ENCODE measurements around the gene RAD51B.

Gene RAD51B

DNA sequence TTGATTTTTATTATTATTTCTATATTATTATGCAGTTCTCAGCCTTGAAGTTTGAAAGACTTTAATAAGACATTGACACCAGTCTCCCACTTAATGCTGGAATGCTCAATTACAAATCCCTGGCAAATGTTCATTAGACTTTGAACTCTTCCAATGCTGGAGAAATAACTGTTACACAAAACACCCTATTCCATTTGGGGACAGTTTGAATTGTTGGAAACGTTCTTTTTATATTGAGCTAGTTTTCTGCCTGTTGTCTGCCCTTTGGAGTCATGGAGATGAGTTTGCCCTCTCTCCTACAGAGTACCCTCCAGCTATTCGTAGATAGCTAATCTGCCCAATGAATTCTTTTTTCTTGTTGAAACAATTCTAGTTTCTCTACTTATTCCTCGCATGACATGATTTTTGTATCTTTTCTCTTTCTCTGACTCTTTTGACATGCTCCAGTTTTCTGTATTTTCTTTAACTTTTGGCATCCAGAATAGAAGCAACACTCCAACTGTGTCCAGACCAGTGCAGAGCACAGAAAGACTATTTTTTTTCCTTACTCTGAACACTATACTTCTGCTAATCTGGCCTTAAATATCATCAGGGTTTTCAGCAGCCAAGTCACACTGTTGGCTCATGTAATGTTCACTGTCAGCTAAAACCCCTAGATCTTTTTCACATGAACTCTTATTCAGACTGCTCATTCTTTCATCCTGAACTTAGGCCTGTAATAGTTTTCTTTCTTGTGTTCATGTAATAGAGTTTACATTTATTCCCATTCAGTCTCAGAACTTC, 379.3 kb downstream of the RAD51B start:
- Histone ChIP-seq H3K4me1 (ENCODE audit: control insufficient read depth, low read depth, low read length) (peaks cover 34% of the 10 kb centered on the region), H3K4me3 (ENCODE audit: low read length) (no peak overlapping the region), H3K9ac (ENCODE audit: low read length) (no peak overlapping the region), H3K27me3 (ENCODE audit: control insufficient read depth, insufficient read depth, low read length) (no peaks in the 10 kb centered on the region), H3K9me3 (ENCODE audit: control insufficient read depth, low read depth, low read length) (no peaks in the 10 kb centered on the region), H3K36me3 (ENCODE audit: control insufficient read depth, low read depth, low read length) (no peaks in the 10 kb centered on the region), H3K27ac (ENCODE audit: low read length) (no peak overlapping the region)

DNA sequence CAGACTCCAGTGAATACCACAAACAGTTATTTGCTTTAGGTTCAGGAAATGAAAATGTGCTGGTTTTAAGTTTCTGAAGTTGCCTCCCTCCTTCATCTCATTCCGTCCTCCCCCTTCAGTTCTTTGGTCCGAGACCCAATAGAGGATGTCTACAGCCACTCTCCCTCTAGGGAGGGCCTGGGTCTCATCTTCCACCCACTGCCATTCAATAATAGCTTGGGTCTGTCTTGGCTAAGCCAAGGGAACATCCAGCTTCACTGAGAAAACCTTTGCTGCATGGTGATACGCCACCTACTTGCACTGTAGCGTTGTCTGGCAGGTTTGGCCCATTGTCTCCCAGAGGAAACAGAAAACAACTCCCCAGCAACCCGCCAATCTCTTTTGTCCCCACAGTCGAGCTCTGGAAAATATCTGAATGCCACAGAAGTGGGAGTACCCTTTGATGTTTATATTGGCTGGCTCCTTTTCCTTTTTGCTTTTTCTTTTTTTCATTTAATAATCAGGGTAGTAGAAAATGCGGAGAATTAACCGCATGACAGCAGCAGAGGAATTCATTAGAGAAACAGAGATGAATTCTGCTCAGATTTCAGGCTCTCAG, 380.1 kb downstream of the RAD51B start:
- Histone ChIP-seq H3K9ac (ENCODE audit: low read length) (no peak overlapping the region), H3K9me3 (ENCODE audit: control insufficient read depth, low read depth, low read length) (no peaks in the 10 kb centered on the region), H3K4me3 (ENCODE audit: low read length) (no peak overlapping the region), H3K4me1 (ENCODE audit: control insufficient read depth, low read depth, low read length) (peaks cover 34% of the 10 kb centered on the region), H3K27ac (ENCODE audit: low read length) (peak overlapping the region; percentile 4), H3K27me3 (ENCODE audit: control insufficient read depth, insufficient read depth, low read length) (no peaks in the 10 kb centered on the region), H3K36me3 (ENCODE audit: control insufficient read depth, low read depth, low read length) (no peaks in the 10 kb centered on the region)

DNA sequence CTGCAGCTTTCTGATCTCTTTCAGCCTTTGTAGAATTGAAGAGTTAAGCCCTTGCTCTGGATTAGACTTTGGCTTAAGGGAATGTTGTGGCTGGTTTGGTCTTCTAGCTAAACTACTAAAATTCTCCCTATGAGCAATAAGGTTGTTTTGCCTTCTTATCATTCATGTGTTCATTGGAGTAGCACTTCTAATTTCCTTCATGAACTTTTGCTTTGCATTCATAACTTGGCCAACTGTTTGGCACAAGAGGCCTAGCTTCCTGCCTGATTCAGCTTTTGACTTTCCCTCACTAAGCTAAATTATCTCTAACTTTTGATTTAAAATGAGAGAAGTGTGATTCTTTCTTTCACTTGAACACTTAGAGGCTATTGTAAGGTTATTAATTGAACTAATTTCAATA, 384.3 kb downstream of the RAD51B start:
- Histone ChIP-seq H3K9ac (ENCODE audit: low read length) (no peak overlapping the region), H3K36me3 (ENCODE audit: control insufficient read depth, low read depth, low read length) (no peaks in the 10 kb centered on the region), H3K4me3 (ENCODE audit: low read length) (no peak overlapping the region), H3K4me1 (ENCODE audit: control insufficient read depth, low read depth, low read length) (peaks cover 23% of the 10 kb centered on the region), H3K27ac (ENCODE audit: low read length) (no peak overlapping the region), H3K9me3 (ENCODE audit: control insufficient read depth, low read depth, low read length) (no peaks in the 10 kb centered on the region), H3K27me3 (ENCODE audit: control insufficient read depth, insufficient read depth, low read length) (no peaks in the 10 kb centered on the region)

DNA sequence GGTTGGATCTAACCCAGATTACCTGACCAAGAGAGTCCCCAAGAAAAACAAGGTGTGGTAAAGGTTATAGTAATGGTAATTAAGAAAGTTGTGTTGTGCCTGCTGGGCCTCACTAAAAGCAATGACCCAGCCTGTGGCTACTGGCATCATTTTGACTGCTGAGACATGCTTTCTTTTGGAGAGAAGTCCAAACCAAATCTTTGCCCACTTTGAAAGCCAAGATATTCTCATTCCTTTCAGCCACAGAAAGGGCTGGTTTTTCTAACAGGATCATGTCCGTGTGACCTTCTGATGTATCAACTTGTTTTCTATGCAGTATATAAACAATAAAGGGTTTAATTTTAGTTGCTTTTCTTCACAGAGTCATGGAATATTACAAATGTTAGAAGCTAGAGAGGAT, 388.6 kb downstream of the RAD51B start:
- Histone ChIP-seq H3K4me1 (ENCODE audit: control insufficient read depth, low read depth, low read length) (peaks cover 7% of the 10 kb centered on the region), H3K9me3 (ENCODE audit: control insufficient read depth, low read depth, low read length) (no peaks in the 10 kb centered on the region), H3K9ac (ENCODE audit: low read length) (no peak overlapping the region), H3K36me3 (ENCODE audit: control insufficient read depth, low read depth, low read length) (no peaks in the 10 kb centered on the region), H3K27me3 (ENCODE audit: control insufficient read depth, insufficient read depth, low read length) (no peaks in the 10 kb centered on the region), H3K27ac (ENCODE audit: low read length) (no peak overlapping the region), H3K4me3 (ENCODE audit: low read length) (no peak overlapping the region)

DNA sequence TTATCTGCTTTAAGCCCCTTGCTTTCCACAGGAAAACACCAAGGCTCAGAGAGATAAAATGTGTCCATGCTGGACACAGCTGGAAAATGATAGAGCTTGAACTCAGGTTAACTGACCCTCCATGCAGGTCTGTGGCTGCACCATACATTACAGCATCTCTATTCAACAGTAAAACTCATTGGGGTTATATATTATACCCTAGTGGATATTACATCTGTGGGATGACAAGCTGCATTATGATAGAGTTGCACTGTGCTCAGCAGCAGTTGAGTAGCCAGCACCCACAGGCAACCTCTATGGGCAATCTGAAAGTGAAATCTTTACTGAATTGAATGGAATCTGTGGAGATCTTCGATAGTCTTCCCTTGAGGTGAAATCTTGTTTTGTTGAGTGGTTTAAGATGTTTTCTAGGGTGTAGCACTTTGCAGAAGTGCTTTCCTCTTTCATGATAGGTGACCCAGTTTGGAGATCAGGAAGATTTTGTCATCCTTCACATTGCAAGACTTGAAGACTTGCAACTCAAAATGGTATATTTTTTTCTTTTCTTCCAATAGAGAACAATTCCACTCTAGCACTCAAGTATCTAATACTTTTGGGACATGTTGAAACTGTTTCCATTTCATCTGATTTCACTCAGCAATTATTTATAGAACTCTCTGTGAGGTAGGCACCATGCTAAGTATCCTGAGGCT, 389.2 kb downstream of the RAD51B start:
- H3K4me1 ChIP-seq (ENCODE audit: control insufficient read depth, low read depth, low read length) = peaks cover 7% of the 10 kb centered on the region
- no peaks in the 10 kb centered on the region for H3K36me3 ChIP-seq (ENCODE audit: control insufficient read depth, low read depth, low read length)
- H3K27ac ChIP-seq (ENCODE audit: low read length) = no peak overlapping the region
- no peak overlapping the region for H3K9ac ChIP-seq (ENCODE audit: low read length)
- no peak overlapping the region for H3K4me3 ChIP-seq (ENCODE audit: low read length)
- no peaks in the 10 kb centered on the region for H3K27me3 ChIP-seq (ENCODE audit: control insufficient read depth, insufficient read depth, low read length)
- no peaks in the 10 kb centered on the region for H3K9me3 ChIP-seq (ENCODE audit: control insufficient read depth, low read depth, low read length)

DNA sequence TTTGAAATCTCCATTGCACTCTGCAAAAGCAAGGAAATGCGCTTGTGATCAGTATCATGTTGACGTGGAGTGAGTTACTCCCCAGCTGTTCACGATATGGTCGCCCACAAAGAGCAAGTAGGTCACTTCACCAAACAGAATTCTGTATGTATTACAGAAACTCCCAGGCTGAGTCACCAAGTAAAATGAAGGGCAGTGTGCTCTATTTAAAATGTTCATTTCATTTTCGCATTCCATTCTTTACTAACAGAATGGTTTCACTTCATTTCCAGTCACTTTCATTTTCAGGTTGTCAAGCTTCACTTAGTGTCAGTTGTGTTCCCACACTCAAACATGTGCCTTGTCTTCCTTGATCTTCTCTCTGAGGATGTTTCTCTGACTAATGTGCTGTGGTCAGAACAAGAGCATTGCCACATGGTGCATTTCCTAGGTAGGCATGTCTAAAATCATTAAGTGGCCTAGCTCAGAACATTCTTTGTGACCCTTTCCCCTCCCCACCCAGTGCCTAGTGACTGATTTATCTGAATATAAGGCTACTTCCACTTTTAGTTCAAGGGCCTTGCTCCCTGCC, 391.2 kb downstream of the RAD51B start:
- H3K9me3 ChIP-seq (ENCODE audit: control insufficient read depth, low read depth, low read length) = no peaks in the 10 kb centered on the region
- no peaks in the 10 kb centered on the region for H3K27me3 ChIP-seq (ENCODE audit: control insufficient read depth, insufficient read depth, low read length)
- H3K4me3 ChIP-seq (ENCODE audit: low read length) = no peak overlapping the region
- H3K9ac ChIP-seq (ENCODE audit: low read length) = no peak overlapping the region
- peaks cover 7% of the 10 kb centered on the region for H3K4me1 ChIP-seq (ENCODE audit: control insufficient read depth, low read depth, low read length)
- H3K27ac ChIP-seq (ENCODE audit: low read length) = no peak overlapping the region
- no peaks in the 10 kb centered on the region for H3K36me3 ChIP-seq (ENCODE audit: control insufficient read depth, low read depth, low read length)

DNA sequence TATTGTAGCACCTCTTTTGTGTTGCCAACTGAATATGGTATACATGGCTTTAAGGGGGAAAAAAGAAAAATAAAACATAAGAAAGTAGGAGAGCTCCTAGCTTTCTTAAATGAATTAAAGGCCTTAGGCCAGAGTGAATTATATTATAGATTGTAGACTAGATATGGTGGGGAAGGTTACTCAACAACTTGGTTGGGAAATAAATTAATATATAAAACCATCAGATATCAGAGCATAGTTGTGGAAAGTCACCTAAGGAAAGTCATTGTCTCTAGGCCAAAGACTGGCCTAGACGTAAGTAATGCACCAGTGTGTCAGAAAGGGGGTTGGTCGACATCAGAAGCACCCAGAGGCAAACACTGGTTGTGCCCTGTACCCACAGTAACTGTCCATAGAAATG, 391.8 kb downstream of the RAD51B start:
- no peak overlapping the region for H3K9ac ChIP-seq (ENCODE audit: low read length)

DNA sequence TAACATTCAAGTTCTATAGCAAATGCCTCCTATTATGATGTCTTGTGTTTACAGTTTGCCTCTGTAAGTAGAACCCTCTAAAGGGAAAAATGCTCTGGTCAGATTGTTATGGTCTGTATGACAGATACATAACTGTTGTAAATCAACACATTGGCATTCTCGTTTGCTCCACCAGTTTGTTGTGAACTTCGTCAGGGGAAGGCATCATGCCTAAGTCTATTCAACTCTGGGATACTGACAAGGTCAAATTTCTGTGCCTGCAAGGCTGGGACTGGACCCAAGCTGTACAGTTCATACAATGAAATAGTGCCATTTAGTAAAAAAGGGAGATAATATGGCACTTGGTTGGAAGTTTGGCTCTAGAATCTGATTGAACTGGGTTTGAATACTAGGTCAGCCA, 392.3 kb downstream of the RAD51B start:
- Histone ChIP-seq H3K4me1 (ENCODE audit: control insufficient read depth, low read depth, low read length) (peaks cover 10% of the 10 kb centered on the region), H3K36me3 (ENCODE audit: control insufficient read depth, low read depth, low read length) (no peaks in the 10 kb centered on the region), H3K27me3 (ENCODE audit: control insufficient read depth, insufficient read depth, low read length) (no peaks in the 10 kb centered on the region), H3K9me3 (ENCODE audit: control insufficient read depth, low read depth, low read length) (no peaks in the 10 kb centered on the region), H3K27ac (ENCODE audit: low read length) (no peak overlapping the region), H3K9ac (ENCODE audit: low read length) (no peak overlapping the region), H3K4me3 (ENCODE audit: low read length) (no peak overlapping the region)

More for the DNA sequence above, 391.8 kb downstream of the RAD51B start:
- Histone ChIP-seq H3K27ac (ENCODE audit: low read length) (no peak overlapping the region), H3K9me3 (ENCODE audit: control insufficient read depth, low read depth, low read length) (no peaks in the 10 kb centered on the region), H3K4me1 (ENCODE audit: control insufficient read depth, low read depth, low read length) (peaks cover 7% of the 10 kb centered on the region), H3K27me3 (ENCODE audit: control insufficient read depth, insufficient read depth, low read length) (no peaks in the 10 kb centered on the region), H3K36me3 (ENCODE audit: control insufficient read depth, low read depth, low read length) (no peaks in the 10 kb centered on the region), H3K4me3 (ENCODE audit: low read length) (no peak overlapping the region)

DNA sequence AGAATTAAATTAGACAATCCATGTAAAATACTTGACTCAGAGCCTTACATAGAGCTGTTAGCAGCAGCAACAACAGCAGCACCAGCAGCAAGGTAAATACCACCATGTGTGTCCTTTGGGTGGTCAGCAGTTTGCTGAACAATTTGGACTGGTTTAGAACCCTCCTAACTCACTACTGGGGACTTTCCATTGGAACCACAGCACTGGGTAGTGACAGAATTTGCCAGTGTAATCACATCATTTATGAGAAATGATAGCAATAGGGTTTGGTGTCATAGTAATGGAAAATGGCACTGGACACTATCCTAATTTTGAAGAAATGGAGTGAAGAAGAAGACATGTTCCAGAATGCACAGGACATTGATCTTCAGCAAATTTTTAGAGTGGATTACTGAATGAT, 392.8 kb downstream of the RAD51B start:
- Histone ChIP-seq H3K36me3 (ENCODE audit: control insufficient read depth, low read depth, low read length) (no peaks in the 10 kb centered on the region), H3K9me3 (ENCODE audit: control insufficient read depth, low read depth, low read length) (no peaks in the 10 kb centered on the region), H3K4me3 (ENCODE audit: low read length) (no peak overlapping the region), H3K9ac (ENCODE audit: low read length) (no peak overlapping the region), H3K27ac (ENCODE audit: low read length) (no peak overlapping the region), H3K4me1 (ENCODE audit: control insufficient read depth, low read depth, low read length) (peaks cover 14% of the 10 kb centered on the region), H3K27me3 (ENCODE audit: control insufficient read depth, insufficient read depth, low read length) (no peaks in the 10 kb centered on the region)

DNA sequence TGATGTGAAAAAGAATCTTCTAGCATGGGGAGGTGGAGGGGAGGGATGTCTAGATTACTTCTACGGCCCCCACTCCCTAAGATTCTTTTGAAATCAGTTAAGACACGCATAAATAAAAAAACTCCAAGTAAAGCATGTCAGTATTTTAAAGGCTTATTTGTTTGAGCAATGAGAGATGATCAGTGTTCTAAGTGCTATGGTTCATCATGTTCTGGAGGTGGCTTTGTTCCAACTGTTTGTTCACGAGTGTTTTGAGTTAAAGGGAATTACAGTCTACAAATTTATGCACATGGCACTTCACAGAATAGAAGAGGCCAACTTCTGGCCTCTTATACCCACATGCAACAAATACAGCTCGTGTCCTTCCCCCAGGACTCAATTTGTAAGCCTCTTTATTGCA, 394.9 kb downstream of the RAD51B start:
- Histone ChIP-seq H3K36me3 (ENCODE audit: control insufficient read depth, low read depth, low read length) (no peaks in the 10 kb centered on the region), H3K27me3 (ENCODE audit: control insufficient read depth, insufficient read depth, low read length) (no peaks in the 10 kb centered on the region), H3K4me3 (ENCODE audit: low read length) (no peak overlapping the region), H3K9ac (ENCODE audit: low read length) (no peak overlapping the region), H3K9me3 (ENCODE audit: control insufficient read depth, low read depth, low read length) (no peaks in the 10 kb centered on the region), H3K27ac (ENCODE audit: low read length) (no peak overlapping the region), H3K4me1 (ENCODE audit: control insufficient read depth, low read depth, low read length) (peaks cover 6% of the 10 kb centered on the region)

DNA sequence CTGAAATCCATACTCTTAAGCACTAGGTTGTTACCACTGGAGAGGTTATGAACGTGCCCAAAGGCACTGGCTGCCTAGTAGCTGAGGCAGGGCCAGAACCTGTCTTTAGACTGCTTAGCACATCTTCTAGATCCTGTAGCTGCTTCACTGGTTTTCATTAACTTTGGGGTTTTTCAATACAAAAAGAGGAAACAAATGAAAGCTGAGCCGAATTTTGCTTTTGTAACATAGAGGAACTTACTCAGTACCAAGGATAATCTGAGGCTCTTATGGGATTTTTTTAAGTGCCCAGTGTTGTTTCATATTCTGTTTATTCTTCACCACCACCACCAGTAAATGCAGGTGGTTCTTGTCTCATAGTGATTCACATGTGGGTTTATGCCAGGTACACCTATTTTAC, 396.1 kb downstream of the RAD51B start:
- Histone ChIP-seq H3K9me3 (ENCODE audit: control insufficient read depth, low read depth, low read length) (no peaks in the 10 kb centered on the region), H3K9ac (ENCODE audit: low read length) (no peak overlapping the region), H3K27ac (ENCODE audit: low read length) (no peak overlapping the region), H3K4me1 (ENCODE audit: control insufficient read depth, low read depth, low read length) (peaks cover 6% of the 10 kb centered on the region), H3K36me3 (ENCODE audit: control insufficient read depth, low read depth, low read length) (no peaks in the 10 kb centered on the region), H3K4me3 (ENCODE audit: low read length) (no peak overlapping the region), H3K27me3 (ENCODE audit: control insufficient read depth, insufficient read depth, low read length) (no peaks in the 10 kb centered on the region)

Data from iPS-18a (cell line).